ENCODE results near the gene DHRS9.
A peak's percentile ranks its signal among the peaks of the same experiment; 100 is the strongest.

The DHRS9 gene

GRCh38 chr2:169065864-169066517 lies 3.4 kb upstream of the DHRS9 start:
- DNase-seq, result no peak

DNA sequence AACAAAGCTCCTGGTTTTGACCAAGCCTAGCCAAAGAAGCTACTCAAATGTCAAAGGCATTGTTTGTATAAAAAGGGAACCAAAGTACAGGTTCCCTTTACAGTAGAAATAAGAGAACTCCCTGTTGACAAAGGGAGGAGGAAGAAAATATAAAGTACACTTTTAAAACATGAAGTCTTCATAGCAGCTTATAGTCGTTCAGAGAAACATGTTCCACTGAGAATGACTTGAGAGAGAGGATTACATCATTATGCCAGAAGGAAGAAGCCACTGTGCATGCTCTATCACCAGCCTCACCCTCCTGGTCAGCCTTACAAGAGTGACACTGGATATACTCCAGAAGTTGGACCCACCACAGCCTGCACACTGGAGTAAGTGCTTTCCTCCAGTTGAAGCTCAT lies 2.5 kb upstream of the DHRS9 start:
- no peak for DNase-seq

- no peak for DNase-seq
Observed at GRCh38 chr2:169069833-169070232, 470 bp downstream of the DHRS9 start.

DNA sequence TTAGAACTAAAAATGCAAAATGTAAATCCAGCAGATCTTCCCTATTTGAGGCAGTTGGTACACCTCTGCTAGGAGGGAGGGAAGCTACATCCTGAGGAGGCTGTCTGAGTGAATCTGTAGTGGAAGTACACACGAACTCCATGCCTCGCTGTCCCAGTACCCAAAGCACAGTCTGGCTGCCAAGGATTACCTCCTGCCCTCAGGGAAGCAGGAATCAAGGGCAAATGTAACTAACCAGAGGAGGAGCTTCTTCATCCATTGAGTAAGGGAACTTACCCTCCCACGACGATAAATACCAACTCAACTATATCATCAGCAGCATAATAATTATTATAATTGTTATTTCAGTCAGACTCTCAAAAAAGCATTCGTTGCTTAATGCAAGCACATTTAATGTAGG lies 2.1 kb downstream of the DHRS9 start:
- DNase-seq, result no peak

GRCh38 chr2:169072163-169072925 lies 3.0 kb downstream of the DHRS9 start:
- DNase-seq, result peak; percentile 33

- DNase-seq, result no peak
Observed at GRCh38 chr2:169073211-169073962, 4.0 kb downstream of the DHRS9 start.

DNA sequence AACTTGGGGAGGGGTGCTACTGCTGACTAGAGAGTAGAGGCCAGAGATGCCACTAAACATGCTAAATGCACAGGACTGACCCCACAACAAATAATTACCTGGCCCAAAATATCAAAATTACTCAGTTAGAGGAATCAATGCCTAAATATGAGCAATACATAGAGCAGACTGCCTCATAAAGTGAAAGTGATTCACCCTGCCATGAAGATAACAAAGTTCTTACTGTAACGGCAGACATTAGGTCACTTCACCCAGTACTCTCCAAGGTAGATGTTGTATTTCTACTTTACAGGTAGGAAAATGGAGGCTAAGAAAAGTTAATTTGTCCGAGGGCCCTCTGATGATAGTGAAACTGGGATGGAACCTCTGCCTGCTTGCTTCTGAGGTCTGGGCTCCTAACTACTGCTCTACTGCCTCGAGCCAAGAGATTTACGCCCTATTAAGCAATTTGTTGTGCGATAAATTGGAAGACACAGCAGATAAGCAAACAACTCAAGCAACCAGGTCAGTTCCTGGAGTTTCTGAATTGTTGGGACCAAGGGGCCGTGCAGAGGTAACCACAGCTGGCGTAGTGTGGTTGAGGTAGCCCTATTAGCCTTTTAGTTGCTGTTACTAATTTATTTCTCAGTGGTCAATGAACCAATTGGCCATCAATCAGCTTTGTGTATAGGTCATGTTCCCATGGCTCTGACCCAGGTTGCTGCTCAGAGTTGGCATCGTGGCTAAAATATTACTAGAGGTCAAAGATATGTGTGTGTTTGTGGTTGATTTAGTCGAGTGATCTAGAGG lies 4.8 kb downstream of the DHRS9 start:
- DNase-seq, result peak; percentile 65

GRCh38 chr2:169077674-169078240 lies 8.4 kb downstream of the DHRS9 start:
- no peak for DNase-seq

DNA sequence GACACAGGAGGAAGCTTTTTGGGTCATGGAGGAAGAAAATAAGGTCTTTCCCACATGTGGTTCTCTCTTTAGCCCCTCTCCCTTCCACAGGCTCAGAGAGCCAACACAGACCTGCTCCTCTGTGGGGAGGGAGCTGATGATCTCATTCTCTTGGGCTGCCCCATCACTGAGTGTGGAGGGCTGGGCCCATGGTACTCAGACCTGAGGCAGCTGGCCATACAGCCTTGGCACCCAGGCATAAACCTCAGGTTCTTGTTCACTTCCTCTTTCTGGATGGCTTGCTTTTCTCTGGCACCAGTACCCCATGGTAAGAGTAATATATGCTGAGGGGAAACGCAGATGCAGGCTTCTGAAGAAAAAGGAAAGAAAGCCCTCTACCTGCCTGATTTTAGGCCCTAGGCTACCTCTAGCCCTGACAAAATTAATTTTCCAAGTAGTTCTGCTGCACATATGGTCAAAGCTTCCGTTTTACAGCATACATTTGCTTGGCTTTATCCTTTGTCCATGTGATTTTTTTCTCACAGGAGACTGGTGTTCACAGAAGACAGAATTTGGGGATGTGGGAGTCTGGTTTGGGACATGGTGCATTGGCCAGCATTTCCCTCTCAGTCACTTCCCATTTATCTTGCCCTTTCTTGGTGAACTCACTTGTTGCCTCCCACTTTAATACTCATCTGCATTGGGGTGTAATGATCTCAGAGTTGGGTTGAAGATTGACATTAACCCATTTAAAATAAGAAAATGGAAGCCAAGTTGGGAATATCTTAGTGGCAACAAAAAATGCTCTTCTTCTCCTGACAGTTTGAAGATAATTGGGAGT lies 11.1 kb downstream of the DHRS9 start:
- DNase-seq, result no peak

GRCh38 chr2:169081551-169081950 lies 12.2 kb downstream of the DHRS9 start:
- DNase-seq, result no peak

GRCh38 chr2:169082995-169083394 lies 13.6 kb downstream of the DHRS9 start:
- no peak for DNase-seq

DNA sequence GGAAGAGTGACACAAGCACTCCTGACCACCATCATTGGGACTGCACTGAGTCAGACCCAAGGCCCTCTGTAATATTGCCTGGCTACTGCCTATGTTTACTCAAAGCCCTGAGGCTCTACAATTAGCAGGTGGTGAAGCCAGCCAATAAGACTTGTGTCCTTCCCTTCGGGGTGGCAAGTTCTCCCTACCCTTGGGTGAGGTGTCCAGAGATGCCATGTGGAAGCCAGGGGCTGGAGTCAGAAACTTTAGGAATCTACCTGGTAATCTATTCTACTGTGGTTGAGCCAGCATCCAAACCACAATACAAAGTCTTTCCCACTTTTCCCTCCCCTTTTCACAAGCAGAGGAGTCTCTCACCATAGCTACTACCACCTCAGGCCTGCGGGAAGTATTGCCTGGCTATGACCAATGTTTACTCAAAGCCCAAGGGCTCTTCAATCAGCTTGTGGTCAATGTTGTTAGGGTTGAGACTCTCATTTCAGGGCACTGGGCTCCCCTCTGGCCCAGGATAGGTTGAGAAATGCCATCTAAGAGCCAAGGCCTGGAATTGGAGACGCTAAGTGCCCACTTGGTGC lies 17.6 kb downstream of the DHRS9 start:
- DNase-seq, result no peak

- no peak for DNase-seq
Observed at GRCh38 chr2:169087757-169088379, 18.5 kb downstream of the DHRS9 start.

DNA sequence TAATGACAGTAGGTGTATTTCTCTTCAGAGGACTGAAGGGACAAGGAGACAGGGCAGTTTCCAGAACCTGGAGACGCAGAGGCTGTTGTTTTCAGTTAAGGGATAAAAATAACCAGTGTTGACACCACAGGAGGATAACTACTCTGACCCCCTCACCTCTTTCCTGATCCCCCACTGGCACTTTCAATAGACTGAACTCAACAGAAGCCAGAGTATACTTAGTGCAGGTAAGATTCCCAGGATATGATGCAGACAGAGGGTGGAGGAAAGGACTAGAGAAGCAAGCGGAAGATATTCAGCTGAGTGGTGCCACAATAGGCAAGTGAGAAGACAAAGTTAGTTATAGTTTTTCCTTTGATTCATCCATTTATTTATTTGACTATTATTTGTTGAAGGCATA lies 19.8 kb downstream of the DHRS9 start:
- DNase-seq, result no peak

DNA sequence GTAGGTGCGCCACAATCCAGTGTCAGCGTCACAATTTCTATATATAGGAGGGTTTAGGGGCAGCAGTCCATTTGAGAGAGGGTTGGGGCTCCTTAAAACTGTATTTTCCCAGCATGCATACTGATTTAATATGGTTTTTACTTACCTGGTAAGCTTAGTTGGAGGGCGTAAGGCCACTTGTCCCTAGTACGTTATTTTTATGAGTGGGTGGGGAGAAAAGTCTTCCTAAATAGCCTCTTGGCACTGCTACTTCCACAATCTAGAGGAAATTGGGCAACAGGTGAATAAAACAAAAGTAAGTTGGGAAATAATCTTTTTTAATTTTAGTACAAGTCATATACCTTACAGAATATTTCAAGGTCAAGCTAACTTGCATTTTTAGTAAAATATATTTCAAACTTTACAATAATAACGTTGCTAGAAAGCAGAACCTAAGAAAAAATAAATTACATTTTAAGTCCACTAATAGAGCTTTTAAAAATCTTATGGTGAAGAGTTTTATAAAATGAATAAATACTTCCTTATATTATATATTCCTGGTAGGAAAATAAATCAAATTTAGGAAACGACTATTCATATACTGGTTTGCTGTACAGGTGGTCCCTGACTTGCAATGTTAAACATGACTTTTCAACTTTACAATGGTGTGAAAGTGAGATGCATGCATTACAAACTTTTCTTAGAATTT lies 20.9 kb downstream of the DHRS9 start:
- DNase-seq, result no peak

GRCh38 chr2:169091256-169091655 lies 21.9 kb downstream of the DHRS9 start:
- DNase-seq, result no peak

DNA sequence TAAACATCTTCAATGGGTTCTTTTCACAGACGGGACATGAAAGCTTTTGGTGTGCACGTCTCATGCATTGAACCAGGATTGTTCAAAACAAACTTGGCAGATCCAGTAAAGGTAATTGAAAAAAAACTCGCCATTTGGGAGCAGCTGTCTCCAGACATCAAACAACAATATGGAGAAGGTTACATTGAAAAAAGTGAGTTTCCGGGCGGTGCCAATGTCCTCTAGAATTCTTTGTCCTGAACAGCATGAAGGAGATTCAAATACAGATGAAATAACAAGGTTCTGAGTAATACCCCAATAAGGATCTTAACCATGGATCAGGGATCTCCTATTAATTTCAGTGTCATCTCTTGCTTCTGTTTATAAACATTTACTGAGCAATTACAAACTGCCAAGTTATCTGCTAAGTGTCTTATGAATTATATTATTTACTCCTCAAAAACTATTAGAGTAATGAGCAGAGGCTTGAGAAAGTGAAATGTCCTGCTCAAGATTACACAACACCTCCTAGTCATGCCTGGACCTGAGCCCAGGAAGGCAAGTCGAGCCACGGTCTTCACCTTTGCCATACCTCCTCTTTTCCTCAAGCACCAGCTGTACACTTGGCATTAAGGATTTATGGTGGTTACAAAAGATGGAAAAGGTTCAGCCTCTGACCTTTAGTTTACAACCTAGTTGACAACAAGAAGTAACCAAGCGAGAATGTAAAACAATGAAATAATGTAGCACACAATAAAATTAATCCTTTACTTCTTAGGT lies 22.6 kb downstream of the DHRS9 start:
- no peak for DNase-seq

DNA sequence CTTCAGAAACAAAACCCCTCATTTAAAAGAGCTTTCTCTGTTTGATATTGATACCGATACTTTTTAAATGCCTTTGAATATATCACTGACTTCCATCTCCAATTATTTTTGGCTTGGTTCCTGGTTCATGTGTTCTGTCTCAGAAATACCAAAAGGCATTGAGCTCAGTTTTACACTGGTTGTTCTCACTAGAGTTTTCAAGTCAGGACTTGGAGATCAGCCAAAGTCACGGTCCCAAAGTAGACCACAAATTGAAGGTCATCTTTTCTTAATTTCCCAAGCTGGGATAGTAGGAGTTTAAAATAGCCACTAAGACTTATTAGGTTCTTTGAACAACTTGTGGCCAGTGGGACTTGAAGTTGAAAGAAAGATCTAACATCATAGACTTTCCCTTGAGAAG lies 24.2 kb downstream of the DHRS9 start:
- DNase-seq, result no peak

DNA sequence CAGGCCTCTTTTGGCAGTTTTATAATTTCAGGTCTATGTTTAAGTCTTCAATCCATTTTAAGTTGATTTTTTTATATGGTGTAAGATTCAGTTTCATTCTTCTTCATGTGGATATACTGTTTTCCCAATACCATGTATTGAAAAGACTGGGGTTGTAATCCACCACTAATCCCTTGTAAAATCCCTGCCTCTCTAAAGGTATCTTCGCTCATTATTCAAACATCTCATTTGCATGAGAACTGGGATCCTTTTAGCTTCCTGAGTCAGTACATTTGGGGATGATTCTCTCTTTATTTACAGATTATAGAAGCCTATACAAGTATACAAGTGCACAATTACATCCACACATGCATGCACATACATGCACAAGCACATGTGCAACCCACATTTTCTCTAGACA lies 25.3 kb downstream of the DHRS9 start:
- no peak for DNase-seq
